NCI-H1105 treated with DMSO at 0.1 percent for 48 hours (cell line): ENCODE measurements around the gene MLC1.

ENCODE experiments used
- DNase-seq: peaks from one replicate; lab custom pipeline; 2025; lab: John Stamatoyannopoulos, UW

The MLC1 gene

DNA sequence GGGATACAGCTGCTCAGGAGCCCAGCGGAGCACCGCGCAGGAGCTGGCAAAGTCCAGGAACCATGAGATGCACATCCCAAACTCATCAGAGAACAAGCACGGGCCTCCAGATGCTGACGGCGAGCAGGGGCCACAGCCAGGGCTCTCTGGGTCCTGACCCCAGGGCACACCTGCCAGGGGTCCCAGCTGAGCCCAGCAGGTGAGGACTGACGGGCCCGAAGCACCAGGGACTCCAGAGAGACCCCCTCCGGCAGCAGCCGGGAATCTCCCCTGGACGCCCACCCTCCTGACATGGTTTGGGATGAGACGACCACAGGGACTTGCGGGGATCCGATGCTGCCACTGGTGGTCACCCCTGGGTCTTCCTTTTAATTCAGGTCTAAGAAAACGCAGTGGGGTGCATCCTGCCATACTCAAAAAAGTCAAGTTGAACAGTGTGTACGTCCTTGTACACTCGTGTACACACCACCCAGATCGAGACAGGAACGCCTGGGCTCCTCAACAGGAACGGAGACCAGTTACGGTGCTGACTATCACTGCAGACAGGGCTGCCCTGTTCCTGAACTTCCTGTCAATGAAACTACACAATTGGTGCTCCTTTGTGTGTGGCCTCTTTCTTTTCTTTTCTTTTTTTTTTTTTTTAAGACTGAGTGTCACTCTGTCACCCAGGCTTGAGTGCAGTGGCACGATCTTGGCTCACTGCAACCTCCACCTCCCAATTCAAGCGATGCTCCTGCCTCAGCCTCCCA lies 49.1 kb downstream of the MLC1 start:
- no peak for DNase-seq

DNA sequence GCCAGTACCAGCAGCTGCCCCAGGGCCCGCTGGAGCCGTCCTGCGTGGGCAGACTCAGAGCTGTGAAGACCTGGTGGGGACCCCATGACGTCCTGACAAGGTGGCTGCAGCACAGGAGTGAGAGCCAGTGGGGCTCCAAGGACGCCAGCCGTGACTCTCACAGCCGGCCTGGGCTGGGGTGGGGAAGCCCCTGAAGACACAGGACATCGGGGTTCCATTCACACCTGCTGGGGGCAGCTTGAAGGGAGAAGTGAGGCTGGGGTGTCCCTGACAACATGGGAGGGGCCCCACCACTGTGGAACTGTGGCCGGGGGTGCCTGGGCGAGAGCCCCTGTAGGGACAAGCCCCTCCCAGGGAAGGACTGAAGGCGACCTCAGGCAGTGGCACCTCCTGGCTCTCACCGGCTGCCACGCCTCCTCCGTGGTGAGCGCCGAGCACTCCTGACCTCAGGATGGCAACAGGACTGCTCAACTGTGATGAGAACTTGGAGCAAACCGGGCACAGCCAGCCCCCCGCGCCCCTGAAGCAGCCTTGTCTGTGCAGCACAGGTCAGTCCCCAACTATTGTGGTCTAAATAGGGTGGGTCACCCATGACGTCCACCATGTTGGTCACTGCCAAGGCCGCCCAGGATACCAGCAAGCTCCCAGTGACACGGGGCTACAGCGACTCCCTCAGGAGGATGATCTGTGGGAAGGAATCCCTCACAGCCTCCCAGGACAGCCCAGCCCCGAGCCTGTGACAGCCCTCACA lies 49.9 kb downstream of the MLC1 start:
- DNase-seq = no peak

DNA sequence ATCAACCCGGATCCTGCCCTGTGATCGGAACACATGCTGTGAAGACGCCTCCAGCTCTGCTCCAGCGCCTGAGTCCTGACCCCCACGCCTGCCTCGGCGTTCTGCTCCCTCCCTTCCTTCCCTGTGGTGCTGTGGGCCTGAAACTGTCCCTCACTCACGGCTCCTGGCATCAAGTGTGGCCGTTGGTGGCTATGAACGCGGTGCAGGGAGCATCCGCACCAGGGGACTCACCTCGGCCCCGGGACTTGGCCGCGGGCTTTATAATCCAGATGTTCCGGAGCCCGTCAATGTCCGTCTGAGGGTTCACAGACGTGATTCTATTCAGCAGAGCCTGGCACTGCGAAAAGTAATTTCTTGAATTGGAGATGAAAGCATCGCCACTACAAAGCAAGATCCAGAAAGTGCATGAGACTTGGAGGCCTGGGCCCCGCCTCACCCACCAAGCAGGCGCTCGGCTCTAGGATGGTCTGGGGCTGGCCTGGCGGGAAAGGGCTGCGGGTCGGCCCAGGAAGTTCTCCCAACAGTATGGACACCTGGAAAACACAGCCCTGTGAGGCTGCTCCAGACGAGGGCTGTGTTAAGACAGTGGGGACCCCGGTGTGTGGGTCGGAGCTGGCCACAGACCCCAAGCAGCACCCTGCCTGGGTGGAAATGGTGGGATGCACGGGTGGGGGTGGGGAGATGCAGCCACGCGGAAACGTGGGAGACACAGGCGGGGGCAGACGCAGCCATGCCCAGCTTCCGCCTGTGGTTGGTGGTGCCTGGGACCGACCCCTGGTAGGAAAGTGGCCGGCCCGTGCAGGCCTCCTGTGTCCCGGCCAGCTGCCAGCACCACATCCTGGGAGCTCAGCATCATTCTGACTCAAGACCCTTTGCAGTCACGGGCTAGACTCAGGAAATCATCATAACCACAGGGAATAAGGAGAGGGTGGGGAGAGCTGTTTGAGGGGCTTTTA lies 50.8 kb downstream of the MLC1 start:
- no peak for DNase-seq

DNA sequence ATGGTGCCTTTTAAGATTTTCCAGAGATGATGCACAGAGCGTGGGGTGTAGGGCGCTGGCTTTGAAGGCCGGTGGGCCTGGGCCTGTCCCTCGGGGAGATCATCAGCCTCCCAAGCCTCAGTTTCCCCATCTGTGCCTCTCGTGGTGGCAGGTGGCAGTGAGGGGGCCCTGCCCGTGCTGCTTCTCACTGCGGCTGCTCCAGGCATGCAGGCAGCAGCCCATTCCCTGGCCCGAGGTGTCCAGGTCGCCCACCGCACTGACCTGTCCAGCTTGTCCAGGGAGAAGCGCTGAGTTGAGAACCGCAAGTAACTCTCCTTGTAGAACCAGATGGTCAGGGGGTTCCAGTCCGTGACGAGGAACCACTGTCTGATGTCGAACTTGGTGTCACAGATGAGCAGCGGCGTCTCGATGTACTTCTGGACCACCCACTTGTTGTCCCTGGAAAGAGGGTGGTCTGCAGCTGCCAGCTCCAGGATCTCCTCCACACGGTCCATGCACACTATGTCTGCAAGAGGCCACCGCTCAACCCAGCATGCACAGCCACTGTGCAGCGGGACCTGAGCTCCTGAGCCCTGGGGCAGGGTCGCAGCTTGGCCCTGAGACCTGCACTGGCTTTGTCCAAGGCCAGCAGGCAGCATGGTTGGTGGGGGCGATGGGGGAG lies 52.2 kb downstream of the MLC1 start:
- no peak for DNase-seq

DNA sequence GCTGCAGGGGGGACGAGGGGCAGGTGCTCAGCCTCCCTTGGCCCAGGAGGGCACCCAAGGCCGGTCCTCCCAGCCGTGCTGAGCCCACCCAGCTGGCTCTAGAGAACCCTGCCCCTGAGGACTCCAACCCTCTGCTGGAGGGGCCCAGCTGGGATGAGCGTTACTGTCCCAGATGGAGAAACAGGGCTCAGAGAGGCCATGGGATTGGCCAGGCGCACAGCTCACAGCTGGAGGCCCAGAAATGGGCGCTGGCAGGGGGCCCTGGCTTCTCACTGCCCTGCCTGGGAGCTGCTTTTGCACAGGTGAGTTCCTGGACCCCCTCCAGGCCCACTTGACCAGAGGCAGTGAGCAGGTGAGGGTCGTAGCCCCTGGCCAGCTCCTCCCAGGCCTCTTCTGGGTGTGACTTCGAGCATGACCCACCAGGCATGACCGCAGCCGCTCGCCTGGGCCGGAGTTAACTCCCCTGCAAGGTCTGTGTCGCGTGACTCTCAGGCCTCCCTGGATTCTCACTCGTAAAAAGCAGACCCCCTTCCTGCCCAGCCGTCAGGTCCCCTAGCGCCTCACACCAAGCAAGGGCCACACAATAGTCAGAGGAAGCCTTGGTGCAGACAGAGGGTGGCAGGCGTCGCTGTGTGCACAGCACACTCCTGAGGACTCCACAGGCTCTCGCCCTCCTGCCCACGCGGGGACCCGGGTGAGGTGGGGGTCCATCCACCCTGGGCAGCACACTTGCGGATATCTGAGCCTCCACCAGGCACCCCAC lies 52.9 kb downstream of the MLC1 start:
- no peak for DNase-seq

DNA sequence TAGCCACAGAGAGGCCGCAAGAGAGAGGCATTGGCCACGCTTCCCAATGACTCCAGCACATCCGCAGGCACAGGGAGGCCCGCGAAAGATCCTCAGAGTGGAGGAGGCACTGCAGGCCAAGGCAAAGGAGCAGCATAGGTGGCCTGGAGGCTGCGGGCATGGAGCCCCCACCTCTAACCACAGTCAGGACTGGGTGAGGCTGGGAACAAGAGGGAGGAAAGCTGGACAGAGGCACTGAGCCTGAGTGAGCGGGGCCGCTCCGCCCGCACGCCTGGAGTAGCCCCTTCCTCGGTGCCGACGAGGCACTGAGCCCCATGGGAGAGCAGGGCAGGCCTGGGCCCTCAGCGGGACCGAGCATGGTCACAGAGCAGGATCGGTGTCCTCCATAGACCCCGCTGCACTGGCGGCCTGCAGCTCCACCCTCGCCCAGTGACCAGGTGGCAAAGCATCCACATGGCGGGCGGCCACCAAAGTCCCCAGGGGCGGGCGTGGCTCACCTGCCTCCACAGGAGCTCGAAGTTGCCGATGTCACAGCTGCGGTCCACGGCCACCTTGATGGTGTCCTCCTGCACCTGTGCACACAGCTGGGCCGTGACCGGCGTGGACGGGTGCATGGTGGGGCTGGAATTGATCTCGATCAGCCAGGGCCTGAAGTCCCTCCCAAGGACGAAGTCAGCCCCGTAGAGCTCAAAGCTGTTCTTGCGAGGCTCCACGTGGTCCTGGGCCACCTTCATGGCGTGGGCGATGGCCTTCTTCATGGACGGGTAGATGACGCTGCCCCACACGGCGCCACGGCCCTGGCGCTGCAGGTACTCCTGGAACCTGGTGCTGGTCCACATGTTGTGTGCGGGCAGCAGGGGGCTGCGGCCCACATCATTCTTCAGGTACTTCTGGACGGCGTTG lies 53.8 kb downstream of the MLC1 start:
- DNase-seq = no peak

DNA sequence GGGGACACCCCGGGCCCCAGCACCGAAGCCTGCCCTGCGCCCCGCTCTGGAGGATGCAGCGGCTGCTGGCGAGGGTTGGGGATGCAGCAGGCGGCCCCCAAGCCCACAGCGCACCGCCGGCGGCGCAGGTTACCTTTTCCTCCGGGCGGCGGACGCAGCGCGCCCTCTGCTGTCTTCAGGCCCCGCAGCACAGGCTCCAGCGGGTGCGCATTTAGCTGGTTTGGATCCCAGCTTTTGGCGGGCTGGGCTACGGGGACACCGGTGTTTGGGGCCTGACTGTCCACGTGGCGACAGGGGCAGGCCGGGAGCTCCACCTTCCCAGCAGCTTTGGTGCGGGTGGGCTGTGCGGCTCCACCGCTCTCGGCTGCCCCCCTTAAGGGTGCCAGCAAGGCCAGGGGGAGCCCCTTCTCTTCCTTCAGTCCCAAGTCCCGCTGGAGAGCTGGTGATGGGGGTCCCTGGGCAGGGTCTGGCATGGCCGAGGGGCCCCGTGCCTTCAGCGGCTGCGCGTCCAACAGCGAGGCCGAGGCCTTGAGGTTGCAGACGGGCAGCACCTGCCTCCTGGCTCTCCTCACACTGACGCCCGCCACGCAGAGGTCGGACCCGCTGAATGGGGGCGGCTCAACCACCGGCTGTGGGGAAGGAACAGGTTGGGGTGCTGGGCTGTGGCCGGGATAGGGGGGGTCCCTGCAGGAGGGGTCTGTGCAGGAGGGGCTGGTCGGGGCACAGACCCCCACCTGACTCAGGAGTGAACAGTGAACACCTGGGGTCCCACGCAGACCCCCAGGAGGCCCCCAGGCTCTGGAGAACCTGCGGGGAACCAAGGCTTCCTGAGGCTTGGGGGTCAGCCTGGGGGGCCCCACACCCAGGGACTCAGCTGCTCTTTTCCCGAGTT lies 54.7 kb downstream of the MLC1 start:
- peak; percentile 47 for DNase-seq

DNA sequence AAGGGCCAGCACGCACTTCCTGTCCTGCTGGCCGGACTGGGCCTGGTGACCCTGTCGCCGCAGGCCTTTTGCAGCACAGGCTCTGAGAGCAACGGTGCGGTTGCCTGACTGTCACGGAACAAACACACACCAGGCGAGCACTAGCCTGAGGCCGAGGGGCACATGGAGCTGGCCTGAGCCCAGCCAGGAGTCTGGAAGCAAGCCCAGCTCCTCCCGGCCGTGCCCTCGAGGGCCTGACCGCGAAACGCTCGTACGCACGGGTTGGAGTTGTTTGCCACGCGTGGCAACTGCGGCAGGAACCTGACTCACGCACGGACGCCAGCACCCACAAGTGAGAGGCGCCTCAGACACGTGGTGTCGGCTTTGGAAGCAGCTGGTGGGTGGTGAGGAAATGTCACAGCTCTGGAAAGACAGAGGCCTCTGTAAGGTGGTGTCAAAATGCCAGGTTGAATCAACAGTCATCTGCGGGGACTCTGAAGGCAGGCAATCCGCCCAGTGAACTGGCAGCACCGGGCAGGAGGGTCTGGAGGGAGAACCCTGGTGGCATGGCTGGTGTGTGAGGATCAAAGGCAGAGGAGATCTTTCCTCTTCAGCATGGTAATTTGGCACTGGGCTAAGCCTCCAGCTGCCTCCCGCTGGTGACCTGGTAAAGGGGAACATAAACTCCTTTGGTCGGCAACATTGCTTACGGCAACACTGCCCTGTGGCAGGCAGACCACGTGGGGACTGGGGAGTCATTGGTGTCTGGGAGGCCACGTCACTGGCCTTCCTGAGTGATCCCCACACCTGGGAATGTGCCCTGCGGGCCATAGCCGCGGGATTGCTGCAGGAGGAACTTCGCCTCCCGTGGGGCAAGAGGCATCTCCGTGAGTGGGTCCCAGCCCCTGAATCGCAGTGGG lies 57.3 kb downstream of the MLC1 start:
- DNase-seq = peak; percentile 25

DNA sequence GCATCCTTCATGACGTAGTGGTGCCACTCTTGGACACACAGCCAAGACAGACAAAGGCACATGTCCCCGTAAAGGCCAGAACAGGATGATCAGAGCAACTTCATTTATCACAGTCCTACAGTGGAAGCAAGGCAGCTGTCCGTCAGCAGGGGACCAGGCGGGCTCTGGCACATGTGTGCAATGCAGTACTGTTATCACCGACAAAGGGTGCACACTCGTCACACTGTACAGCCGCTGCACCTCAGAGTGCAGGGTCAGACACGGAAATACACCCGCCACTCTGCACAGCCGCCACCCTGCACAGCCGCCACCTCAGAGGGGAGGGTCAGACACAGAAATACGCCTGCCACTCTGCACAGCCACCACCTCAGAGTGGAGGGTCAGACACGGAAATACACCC lies 59.2 kb downstream of the MLC1 start:
- DNase-seq = no peak

DNA sequence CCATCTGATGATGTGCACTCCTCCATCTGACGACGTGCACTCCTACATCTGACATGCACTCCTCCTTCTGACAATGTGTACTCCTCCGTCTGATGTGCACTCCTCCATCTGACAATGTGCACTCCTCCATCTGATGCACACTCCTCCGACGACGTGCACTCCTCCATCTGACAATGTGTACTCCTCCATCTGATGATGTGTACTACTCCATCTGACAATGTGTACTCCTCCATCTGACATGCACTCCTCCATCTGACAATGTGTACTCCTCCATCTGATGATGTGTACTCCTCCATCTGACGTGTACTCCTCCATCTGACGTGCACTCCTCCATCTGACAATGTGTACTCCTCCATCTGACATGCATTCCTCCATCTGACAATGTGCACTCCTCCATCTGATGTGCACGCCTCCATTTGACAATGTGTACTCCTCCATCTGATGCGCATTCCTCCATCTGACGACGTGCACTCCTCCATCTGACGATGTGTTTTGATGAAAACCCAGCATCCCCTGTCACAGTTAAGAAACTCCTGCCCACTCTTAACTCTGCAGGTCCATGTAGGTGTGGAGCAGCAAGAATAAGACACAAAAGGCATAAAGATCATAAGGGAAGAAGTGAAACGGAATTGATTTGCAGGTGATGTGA lies 62.9 kb downstream of the MLC1 start:
- no peak for DNase-seq

DNA sequence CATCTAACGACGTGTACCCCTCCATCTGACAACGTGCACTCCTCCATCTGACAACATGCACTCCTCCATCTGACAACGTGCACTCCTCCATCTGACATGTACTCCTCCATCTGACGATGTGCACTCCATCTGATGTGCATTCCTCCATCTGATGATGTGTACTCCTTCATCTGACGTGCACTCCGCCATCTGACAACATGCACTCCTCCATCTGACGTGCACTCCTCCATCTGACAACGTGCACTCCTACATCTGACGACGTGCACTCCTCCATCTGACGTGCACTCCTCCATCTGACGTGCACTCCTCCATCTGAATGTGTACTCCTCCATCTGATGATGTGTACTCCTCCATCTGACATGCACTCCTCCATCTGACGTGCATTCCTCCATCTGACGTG lies 64.6 kb downstream of the MLC1 start:
- no peak for DNase-seq

DNA sequence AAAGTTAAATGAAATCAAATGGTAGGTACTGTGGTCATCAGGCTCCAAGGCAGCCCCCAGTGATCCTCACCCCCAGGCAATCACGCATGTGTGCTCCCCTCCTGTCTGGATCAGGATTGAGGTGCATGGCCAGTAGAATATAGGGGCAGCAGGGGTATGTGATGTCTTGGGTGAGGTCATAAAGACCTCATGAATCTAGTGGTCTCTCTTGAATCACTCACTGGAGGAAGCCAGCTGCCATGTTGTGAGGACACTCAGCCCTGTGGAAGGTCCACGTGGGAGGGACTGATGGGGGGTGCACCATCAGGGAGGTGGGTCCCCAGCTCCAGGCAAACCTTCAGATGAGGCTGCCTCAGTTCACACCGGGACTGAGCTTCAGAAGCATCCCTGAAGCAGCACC lies 65.9 kb downstream of the MLC1 start:
- no peak for DNase-seq

DNA sequence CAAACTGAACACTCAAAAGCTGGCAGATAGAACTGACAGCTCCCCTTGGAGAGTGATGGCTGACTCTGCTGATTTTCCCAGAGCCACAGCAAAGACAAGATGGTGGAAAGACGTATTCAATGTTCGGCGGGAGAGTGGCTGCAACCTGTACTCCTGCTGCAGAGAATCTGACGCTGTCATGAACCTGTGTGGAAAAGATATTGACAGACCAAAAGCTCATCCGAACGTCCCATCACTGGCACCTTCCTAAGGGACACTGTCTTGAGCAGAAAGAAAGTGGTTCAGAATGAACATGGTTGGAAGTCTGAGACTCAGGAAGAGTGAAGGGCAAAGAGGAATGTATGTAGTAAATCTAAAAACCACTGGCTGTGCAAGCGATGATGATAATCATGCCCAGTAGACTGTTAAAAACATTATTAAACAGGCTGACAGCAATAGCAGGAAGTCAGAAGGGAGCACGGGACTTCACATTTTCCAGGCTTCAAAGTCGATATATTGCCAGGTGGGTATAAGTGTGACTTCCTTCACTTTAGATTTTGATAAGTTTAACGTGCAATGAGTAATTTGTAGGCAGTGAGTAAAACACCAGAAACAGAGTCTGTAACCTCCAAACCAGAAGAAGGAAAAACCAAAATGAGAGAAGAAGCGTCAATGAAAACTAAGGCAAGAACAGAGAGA lies 66.5 kb downstream of the MLC1 start:
- no peak for DNase-seq

DNA sequence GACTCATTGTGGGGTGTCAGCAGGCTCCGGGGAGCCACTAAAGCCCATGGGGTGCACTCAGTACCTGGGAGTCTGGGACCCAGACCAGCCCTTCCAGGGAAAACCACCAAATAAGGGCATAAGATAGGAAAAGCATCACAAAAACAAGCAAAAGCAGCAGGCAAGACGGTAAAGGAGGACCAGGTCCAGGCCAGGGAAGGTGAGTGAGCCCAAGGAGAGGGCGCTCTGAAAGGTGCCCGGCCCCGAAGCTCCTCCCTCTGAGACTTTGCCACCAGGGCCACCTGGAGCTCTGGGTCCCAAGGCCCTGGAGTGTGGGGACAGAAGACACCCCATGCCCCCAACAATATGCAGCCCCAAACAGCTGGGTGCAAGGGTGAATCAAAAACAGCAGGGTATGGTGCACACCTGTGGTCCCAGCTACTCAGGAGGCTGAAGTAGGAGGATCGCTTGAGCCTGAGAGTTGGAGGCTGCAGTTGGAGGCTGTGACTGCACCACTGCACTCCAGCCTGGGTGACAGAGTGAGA lies 67.5 kb downstream of the MLC1 start:
- DNase-seq = no peak

DNA sequence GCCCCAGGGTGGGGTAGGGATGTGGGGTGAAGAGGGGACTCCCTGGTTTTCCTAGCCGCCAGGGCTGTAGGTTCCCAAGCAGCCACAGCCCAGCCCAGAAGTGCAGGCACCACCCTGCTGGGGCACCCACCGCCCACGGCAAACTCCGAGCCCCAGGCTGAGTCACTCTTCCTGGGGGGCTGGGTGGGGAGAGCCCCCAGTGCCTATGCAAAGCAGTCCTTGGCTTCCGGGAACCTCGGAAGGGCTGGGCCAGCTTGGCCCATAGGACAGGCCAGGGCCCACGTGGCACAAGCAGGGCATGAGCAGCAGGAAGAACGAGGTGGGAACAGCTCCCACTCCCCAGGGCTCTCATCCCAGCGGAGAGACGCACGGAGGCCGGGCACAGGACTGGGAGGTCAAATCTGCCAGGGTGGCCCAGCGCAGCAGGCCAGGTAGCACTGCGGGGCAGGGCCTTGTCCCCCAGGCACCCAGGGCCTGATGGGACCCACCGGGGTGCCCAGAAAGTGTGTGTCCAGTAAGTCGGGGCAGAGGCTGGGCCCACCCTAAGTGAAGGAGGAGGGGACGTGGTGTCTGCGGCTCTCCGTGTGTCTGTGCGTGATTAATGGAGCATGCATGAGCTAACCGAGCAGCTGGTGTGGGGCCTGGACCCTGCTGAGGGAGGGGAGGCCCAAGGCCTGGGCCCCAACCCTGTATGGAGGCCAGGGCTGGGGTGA lies 68.1 kb downstream of the MLC1 start:
- DNase-seq = no peak
